Chondrocyte (in vitro differentiated cells): ENCODE data around the gene PSENEN. TPM values are rescaled to one million over a fixed set of nuclear protein-coding genes. Genes with fewer than 3 reads are reported as not detected.
"Not testable (repeated sequence)": the region's sequence is repeated elsewhere in the genome, so short reads cannot be mapped to it uniquely, and the experiment has no call there.

Experiments used
- DNase-seq: peaks from one replicate; pipeline ENCODE4 v3.0.0; 2021; ENCODE audit warnings: mixed read lengths, low spot score
- H3K27ac Mint-ChIP-seq: one replicate; pipeline ENCODE4 v1.8.0; 2021; ENCODE audit warnings: mild to moderate bottlenecking, moderate library complexity, mixed read lengths; ENCODE audit not compliant: unreplicated experiment
- H3K27me3 Mint-ChIP-seq: 2 replicates; pipeline ENCODE4 v1.8.0; 2021; ENCODE audit warnings: low read depth, mixed read lengths
- H3K36me3 Mint-ChIP-seq: 2 replicates; pipeline ENCODE4 v1.8.0; 2021; ENCODE audit warnings: low read depth, mixed read lengths
- H3K4me1 Mint-ChIP-seq: 2 replicates; pipeline ENCODE4 v1.8.0; 2021; ENCODE audit warnings: low read depth, mild to moderate bottlenecking, mixed read lengths
- H3K4me3 Mint-ChIP-seq: one replicate; pipeline ENCODE4 v1.8.0; 2021; ENCODE audit warnings: mild to moderate bottlenecking, moderate library complexity, mixed read lengths; ENCODE audit not compliant: unreplicated experiment
- H3K9me3 Mint-ChIP-seq: 2 replicates; pipeline ENCODE4 v1.8.0; 2021; ENCODE audit warnings: low read depth, mixed read lengths
- CTCF ChIP-seq: fragments of 200-600 bp; sonication (generic); IDR thresholded peaks from 2 replicates; pipeline ENCODE4 v1.5.0; 2021; ENCODE audit warnings: antibody characterized with exemption, mild to moderate bottlenecking, moderate library complexity
- total RNA-seq: library from RNA; stranded (reverse); gene quantifications from 3 replicates; pipeline ENCODE4 v1.2.1, GENCODE V29; 2021

The PSENEN gene
- total RNA-seq, 1 donor from 2014 or later = 59.9 TPM

- H3K27ac Mint-ChIP-seq = no peak overlapping the region
- no peak for DNase-seq
- peaks cover 17% of the 10 kb centered on the region for H3K27me3 Mint-ChIP-seq
- H3K36me3 Mint-ChIP-seq = no peaks in the 10 kb centered on the region
- H3K4me1 Mint-ChIP-seq = no peaks in the 10 kb centered on the region
- H3K9me3 Mint-ChIP-seq = no peaks in the 10 kb centered on the region
- no peak overlapping the region for H3K4me3 Mint-ChIP-seq
- no peak for TF ChIP-seq CTCF
Measured at GRCh38 chr19:35793381-35794165, 48.1 kb downstream of the PSENEN start.

DNA sequence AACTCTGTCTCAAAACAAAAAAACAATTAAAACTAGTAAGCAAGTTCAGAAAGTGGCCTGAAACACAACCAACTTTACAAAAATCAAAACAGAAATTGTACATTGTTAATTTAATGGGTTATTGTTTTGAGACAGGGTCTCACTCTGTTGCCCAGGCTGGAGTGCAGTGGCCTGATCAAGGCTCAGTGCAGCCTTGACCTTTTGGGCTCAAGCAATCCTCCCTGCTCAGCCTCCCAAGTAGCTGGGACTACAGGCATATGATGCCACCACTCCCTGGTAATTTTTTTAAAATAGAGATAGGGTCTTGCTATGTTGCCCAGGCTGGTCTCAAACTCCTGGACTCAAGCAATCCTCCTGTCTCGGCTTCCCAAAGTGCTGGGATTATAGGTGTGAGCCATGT is 50.1 kb downstream of the PSENEN start:
- not testable (repeated sequence) for H3K4me1 Mint-ChIP-seq, H3K36me3 Mint-ChIP-seq, H3K9me3 Mint-ChIP-seq, H3K27ac Mint-ChIP-seq, DNase-seq, H3K4me3 Mint-ChIP-seq
- H3K27me3 Mint-ChIP-seq = peaks cover 19% of the 10 kb centered on the region

Other genes starting within 250 kb of the PSENEN start
- gene DMKN, start 232.0 kb upstream of the PSENEN start, total RNA-seq = 1.3 to 2.1 TPM in 2 of 3 replicates, not detected in the other
- 0.30 to 0.56 TPM (median 0.36 TPM) in 3 replicates for gene SBSN, start 217.3 kb upstream of the PSENEN start, total RNA-seq
- gene GAPDHS, start 212.2 kb upstream of the PSENEN start, total RNA-seq = not detected in 3 replicates
- gene TMEM147, start 200.0 kb upstream of the PSENEN start, total RNA-seq = 86.3 to 105 TPM (median 90.9 TPM) in 3 replicates
- gene ATP4A, start 182.0 kb upstream of the PSENEN start, total RNA-seq = not detected in 3 replicates
- not detected in 3 replicates for gene PMIS2, start 159.5 kb upstream of the PSENEN start, total RNA-seq
- gene HAUS5, start 132.9 kb upstream of the PSENEN start, total RNA-seq = 7.7 to 17.2 TPM (median 8.4 TPM) in 3 replicates
- 75.4 to 92.2 TPM (median 91.3 TPM) in 3 replicates for gene RBM42, start 116.6 kb upstream of the PSENEN start, total RNA-seq
- 1.5 to 1.7 TPM (median 1.6 TPM) in 3 replicates for gene ETV2, start 103.9 kb upstream of the PSENEN start, total RNA-seq
- gene COX6B1, start 97.3 kb upstream of the PSENEN start, total RNA-seq = 266 to 279 TPM (median 268 TPM) in 3 replicates
- 0.65 TPM in 1 of 3 replicates, not detected in the others for gene UPK1A, start 79.1 kb upstream of the PSENEN start, total RNA-seq
- gene ZBTB32, start 41.1 kb upstream of the PSENEN start, total RNA-seq = not detected in 3 replicates
- gene KMT2B, start 27.6 kb upstream of the PSENEN start, total RNA-seq = 27.3 to 31.5 TPM (median 30.8 TPM) in 3 replicates
- 0.59 to 1.4 TPM (median 0.99 TPM) in 3 replicates for gene IGFLR1, start 3.2 kb upstream of the PSENEN start, total RNA-seq
- gene U2AF1L4, start 233 bp upstream of the PSENEN start, total RNA-seq = 22.9 to 28.8 TPM (median 24.7 TPM) in 3 replicates
- 11.9 to 18.6 TPM (median 13.5 TPM) in 3 replicates for gene LIN37, start 2.9 kb downstream of the PSENEN start, total RNA-seq
- gene HSPB6, start 11.4 kb downstream of the PSENEN start, total RNA-seq = 0.75 to 5.7 TPM (median 5.0 TPM) in 3 replicates
- gene PROSER3, start 12.5 kb downstream of the PSENEN start, total RNA-seq = 17.4 to 24.6 TPM (median 20.3 TPM) in 3 replicates
- gene ARHGAP33, start 29.9 kb downstream of the PSENEN start, total RNA-seq = 8.5 to 14.6 TPM (median 12.0 TPM) in 3 replicates
- not detected in 3 replicates for gene PRODH2, start 67.2 kb downstream of the PSENEN start, total RNA-seq
- gene NPHS1, start 106.9 kb downstream of the PSENEN start, total RNA-seq = not detected in 3 replicates
- 0.22 TPM in 1 of 3 replicates, not detected in the others for gene KIRREL2, start 111.3 kb downstream of the PSENEN start, total RNA-seq
- gene APLP1, start 122.9 kb downstream of the PSENEN start, total RNA-seq = 31.7 to 76.4 TPM (median 66.8 TPM) in 3 replicates
- gene NFKBID, start 154.9 kb downstream of the PSENEN start, total RNA-seq = 4.4 to 5.0 TPM (median 4.4 TPM) in 3 replicates
- gene HCST, start 156.9 kb downstream of the PSENEN start, total RNA-seq = 0.50 to 1.0 TPM in 2 of 3 replicates, not detected in the other
- gene TYROBP, start 162.6 kb downstream of the PSENEN start, total RNA-seq = not detected in 3 replicates
- 18.4 to 23.3 TPM (median 21.0 TPM) in 3 replicates for gene LRFN3, start 190.7 kb downstream of the PSENEN start, total RNA-seq
- 10.8 to 12.0 TPM (median 11.2 TPM) in 3 replicates for gene SDHAF1, start 249.5 kb downstream of the PSENEN start, total RNA-seq